ENCODE data around the gene TRIM48.
"Not testable (repeated sequence)": the region's sequence is repeated elsewhere in the genome, so short reads cannot be mapped to it uniquely, and the experiment has no call there.

TRIM48 gene, protein sequence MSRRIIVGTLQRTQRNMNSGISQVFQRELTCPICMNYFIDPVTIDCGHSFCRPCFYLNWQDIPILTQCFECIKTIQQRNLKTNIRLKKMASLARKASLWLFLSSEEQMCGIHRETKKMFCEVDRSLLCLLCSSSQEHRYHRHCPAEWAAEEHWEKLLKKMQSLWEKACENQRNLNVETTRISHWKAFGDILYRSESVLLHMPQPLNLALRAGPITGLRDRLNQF

DNA sequence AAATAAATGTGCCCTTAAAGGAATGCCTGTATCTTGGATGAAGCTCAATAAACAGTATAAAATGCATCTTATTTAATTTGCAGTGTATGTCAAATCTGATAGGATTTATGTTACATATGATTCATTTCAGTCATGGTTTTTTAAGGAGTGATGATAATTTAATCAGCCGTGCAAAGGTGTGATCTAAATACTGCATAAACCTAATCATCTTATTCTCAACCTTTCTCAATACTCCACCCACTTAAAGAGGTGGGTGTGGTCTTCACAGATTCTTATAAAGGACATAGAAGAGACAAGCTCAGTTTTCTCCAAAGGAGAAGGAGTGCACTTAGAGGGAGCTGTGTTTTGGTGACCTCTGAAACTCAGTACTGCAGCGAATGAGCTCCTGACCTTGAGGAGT is at the start of gene TRIM48:
Gene TRIM48 (plus strand): TSS at position 301 of the 400 bp plus-strand sequence. CDS start 113 bp downstream, outside the sequence.
- not testable (repeated sequence) for H3K4me3 Mint-ChIP-seq; H3K9me3 Mint-ChIP-seq; H3K27me3 Mint-ChIP-seq; H3K27ac Mint-ChIP-seq; DNase-seq; H3K4me1 Mint-ChIP-seq (ENCODE audit: low read depth); H3K36me3 Mint-ChIP-seq (ENCODE audit: low read depth)

DNA sequence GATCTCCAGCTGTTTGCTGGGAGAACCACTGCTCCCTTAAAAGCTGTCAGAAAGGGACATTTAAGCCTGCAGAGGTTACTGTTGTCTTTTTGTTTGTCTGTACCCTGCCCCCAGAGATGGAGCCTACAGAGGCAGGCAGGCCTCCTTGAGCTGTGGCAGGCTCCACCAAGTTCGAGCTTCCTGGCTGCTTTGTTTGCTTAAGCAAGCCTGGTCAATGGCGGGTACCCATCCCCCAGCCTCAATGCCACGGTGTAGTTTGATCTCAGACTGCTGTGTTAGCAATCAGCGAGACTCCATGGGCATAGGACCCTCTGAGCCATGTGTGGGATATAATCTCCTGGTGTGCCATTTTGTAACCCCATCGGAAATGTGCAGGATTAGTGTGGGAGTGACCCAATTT is 23.6 kb upstream of the TRIM48 start:
- not testable (repeated sequence) for H3K27ac Mint-ChIP-seq; H3K4me1 Mint-ChIP-seq (ENCODE audit: low read depth); H3K36me3 Mint-ChIP-seq (ENCODE audit: low read depth); DNase-seq; H3K27me3 Mint-ChIP-seq; H3K4me3 Mint-ChIP-seq
- H3K9me3 Mint-ChIP-seq, result peaks cover 20% of the 10 kb centered on the region

DNA sequence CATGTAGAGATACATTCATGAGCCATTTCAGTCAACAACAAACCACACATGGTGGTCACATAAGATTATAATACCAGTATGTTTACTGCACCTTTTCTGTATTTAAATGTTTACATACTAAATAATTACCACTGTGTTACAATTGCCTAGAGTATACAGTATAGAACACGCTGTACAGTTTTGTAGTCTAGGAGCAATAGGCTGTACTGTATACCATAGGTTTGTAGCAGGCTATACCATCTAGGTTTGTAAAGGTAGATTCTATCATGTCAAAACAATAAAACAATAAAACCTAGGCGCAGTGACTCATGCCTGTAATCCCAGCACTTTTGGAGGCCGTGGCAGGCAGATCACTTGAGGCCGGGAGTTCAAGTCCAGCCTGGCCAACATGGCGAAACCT is 1.1 kb downstream of the TRIM48 start:
- Mint-ChIP-seq H3K9me3 (peaks cover 10% of the 10 kb centered on the region), H3K27ac (no peak overlapping the region), H3K4me3 (no peak overlapping the region), H3K4me1 (ENCODE audit: low read depth) (no peaks in the 10 kb centered on the region), H3K27me3 (no peaks in the 10 kb centered on the region), H3K36me3 (ENCODE audit: low read depth) (no peaks in the 10 kb centered on the region)
- DNase-seq, result no peak

Measured in activated T-cell treated with anti-CD3 and anti-CD28 coated beads, Interleukin-2, amount 50 U/mL, for 24 hours (primary cell).